Measurements from ENCODE around the gene ARMH3. TPM values are rescaled to one million over a fixed set of nuclear protein-coding genes. Genes with fewer than 3 reads are reported as not detected.

The ARMH3 gene
- total and polyA plus RNA-seq, 10 of the 15 experiments (the other 5 are each of a cell fraction or from before 2014, with no cell fraction given) = 13.0 to 33.0 (median 16.4) TPM

DNA sequence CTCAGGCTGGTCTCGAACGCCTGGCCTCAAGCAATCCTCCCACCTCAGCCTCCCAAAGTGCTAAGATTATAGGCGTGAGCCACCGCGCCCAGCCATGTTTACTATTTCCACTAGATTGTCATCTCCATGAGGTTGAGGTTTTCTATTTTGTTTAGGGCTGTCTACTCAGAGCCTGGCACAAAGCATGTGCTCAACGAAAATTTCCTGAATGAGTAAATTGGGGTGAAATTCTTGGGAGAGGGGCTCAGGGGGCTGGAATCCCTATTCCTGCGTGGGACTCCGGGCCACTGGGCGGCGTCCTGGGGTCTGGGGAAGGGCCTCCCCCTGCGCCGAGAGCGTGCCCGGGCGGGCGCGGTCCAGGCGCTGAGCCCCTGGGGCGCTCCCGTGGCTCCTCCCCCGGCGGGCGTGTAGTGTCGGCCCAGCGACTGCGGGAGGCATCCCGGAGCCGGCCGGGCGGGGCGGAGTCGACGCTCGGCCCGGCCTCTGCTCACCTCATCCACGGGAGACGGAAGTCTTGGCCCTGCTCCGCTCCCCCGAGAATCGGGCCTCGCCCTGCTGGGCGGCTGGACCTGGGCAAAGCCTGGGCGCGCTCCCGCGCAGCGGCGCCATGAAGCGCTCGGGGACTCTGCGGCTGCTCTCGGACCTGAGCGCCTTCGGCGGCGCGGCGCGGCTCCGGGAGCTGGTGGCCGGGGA, 9.0 kb upstream of the ARMH3 start, which contains the start of gene HPS6 (continued):
- TF ChIP-seq, protein P1, sequence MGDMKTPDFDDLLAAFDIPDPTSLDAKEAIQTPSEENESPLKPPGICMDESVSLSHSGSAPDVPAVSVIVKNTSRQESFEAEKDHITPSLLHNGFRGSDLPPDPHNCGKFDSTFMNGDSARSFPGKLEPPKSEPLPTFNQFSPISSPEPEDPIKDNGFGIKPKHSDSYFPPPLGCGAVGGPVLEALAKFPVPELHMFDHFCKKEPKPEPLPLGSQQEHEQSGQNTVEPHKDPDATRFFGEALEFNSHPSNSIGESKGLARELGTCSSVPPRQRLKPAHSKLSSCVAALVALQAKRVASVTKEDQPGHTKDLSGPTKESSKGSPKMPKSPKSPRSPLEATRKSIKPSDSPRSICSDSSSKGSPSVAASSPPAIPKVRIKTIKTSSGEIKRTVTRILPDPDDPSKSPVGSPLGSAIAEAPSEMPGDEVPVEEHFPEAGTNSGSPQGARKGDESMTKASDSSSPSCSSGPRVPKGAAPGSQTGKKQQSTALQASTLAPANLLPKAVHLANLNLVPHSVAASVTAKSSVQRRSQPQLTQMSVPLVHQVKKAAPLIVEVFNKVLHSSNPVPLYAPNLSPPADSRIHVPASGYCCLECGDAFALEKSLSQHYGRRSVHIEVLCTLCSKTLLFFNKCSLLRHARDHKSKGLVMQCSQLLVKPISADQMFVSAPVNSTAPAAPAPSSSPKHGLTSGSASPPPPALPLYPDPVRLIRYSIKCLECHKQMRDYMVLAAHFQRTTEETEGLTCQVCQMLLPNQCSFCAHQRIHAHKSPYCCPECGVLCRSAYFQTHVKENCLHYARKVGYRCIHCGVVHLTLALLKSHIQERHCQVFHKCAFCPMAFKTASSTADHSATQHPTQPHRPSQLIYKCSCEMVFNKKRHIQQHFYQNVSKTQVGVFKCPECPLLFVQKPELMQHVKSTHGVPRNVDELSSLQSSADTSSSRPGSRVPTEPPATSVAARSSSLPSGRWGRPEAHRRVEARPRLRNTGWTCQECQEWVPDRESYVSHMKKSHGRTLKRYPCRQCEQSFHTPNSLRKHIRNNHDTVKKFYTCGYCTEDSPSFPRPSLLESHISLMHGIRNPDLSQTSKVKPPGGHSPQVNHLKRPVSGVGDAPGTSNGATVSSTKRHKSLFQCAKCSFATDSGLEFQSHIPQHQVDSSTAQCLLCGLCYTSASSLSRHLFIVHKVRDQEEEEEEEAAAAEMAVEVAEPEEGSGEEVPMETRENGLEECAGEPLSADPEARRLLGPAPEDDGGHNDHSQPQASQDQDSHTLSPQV (IDR thresholded peaks at IDR 0.05) = no peak
- no peak for TF ChIP-seq JUND (IDR thresholded peaks at IDR 0.05; ENCODE audit: low read depth, low read length)
- TF ChIP-seq NBN (IDR thresholded peaks at IDR 0.05) = 0 out of 2 replicates have a peak, but pooled peaks have one; percentile 57
- TF ChIP-seq, protein P2, sequence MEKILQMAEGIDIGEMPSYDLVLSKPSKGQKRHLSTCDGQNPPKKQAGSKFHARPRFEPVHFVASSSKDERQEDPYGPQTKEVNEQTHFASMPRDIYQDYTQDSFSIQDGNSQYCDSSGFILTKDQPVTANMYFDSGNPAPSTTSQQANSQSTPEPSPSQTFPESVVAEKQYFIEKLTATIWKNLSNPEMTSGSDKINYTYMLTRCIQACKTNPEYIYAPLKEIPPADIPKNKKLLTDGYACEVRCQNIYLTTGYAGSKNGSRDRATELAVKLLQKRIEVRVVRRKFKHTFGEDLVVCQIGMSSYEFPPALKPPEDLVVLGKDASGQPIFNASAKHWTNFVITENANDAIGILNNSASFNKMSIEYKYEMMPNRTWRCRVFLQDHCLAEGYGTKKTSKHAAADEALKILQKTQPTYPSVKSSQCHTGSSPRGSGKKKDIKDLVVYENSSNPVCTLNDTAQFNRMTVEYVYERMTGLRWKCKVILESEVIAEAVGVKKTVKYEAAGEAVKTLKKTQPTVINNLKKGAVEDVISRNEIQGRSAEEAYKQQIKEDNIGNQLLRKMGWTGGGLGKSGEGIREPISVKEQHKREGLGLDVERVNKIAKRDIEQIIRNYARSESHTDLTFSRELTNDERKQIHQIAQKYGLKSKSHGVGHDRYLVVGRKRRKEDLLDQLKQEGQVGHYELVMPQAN (conservative IDR thresholded peaks at IDR 0.05) = peak; percentile 43
- peak; percentile 62; the same call in 1 of the 2 replicates for TF ChIP-seq SIN3A (IDR thresholded peaks at IDR 0.05; ENCODE audit: low read depth, low read length)
- TF ChIP-seq, protein P3, sequence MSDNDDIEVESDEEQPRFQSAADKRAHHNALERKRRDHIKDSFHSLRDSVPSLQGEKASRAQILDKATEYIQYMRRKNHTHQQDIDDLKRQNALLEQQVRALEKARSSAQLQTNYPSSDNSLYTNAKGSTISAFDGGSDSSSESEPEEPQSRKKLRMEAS (IDR thresholded peaks at IDR 0.05; ENCODE audit: low read depth, low read length) = peak; percentile 34; the same call in 1 of the 2 replicates
- no peak for TF ChIP-seq SREBF2 (IDR thresholded peaks at IDR 0.05; ENCODE audit: low read length)
- TF ChIP-seq, protein P4, sequence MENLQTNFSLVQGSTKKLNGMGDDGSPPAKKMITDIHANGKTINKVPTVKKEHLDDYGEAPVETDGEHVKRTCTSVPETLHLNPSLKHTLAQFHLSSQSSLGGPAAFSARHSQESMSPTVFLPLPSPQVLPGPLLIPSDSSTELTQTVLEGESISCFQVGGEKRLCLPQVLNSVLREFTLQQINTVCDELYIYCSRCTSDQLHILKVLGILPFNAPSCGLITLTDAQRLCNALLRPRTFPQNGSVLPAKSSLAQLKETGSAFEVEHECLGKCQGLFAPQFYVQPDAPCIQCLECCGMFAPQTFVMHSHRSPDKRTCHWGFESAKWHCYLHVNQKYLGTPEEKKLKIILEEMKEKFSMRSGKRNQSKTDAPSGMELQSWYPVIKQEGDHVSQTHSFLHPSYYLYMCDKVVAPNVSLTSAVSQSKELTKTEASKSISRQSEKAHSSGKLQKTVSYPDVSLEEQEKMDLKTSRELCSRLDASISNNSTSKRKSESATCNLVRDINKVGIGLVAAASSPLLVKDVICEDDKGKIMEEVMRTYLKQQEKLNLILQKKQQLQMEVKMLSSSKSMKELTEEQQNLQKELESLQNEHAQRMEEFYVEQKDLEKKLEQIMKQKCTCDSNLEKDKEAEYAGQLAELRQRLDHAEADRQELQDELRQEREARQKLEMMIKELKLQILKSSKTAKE (IDR thresholded peaks at IDR 0.05; ENCODE audit: low read depth, poor library complexity, severe bottlenecking) = peak; percentile 29
- TF ChIP-seq SIX5 (IDR thresholded peaks at IDR 0.05; ENCODE audit: low read depth, low read length, severe bottlenecking) = no peak
- no peak for TF ChIP-seq PAX5 (IDR thresholded peaks at IDR 0.05; ENCODE audit: borderline replicate concordance, low read depth, low read length)
- TF ChIP-seq EP300 (IDR thresholded peaks at IDR 0.05; ENCODE audit: borderline replicate concordance in 1 of 2, control insufficient read depth in 1 of 2, low read depth in 2 of 2, low read length in 2 of 2) = no peak
- TF ChIP-seq CEBPB (IDR thresholded peaks at IDR 0.05; ENCODE audit: borderline replicate concordance in 1 of 2, low read depth in 2 of 2, low read length in 2 of 2) = no peak
- TF ChIP-seq MEF2B (IDR thresholded peaks at IDR 0.05; ENCODE audit: partially characterized antibody, poor library complexity, severe bottlenecking) = peak; percentile 69
- peak; percentile 37 for TF ChIP-seq KLF5 (IDR thresholded peaks at IDR 0.05; ENCODE audit: partially characterized antibody)
- TF ChIP-seq CREB1 (IDR thresholded peaks at IDR 0.05; ENCODE audit: low read depth) = peak; percentile 95
- TF ChIP-seq, protein P5, sequence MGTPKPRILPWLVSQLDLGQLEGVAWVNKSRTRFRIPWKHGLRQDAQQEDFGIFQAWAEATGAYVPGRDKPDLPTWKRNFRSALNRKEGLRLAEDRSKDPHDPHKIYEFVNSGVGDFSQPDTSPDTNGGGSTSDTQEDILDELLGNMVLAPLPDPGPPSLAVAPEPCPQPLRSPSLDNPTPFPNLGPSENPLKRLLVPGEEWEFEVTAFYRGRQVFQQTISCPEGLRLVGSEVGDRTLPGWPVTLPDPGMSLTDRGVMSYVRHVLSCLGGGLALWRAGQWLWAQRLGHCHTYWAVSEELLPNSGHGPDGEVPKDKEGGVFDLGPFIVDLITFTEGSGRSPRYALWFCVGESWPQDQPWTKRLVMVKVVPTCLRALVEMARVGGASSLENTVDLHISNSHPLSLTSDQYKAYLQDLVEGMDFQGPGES (IDR thresholded peaks at IDR 0.05) = no peak; the same call in 1 of the 2 replicates
- peak; percentile 91; the same call in 1 of the 2 replicates for TF ChIP-seq GATAD2B (conservative IDR thresholded peaks at IDR 0.05; ENCODE audit: low read depth)
- no peak for TF ChIP-seq ZNF274 (IDR thresholded peaks at IDR 0.05; ENCODE audit: insufficient read depth, insufficient read length)
- 0 out of 2 replicates have a peak, but pooled peaks have one; percentile 18 for TF ChIP-seq TARDBP (IDR thresholded peaks at IDR 0.05; ENCODE audit: borderline replicate concordance)
